GM18861 (cell line): ENCODE results near the gene TRIM63.

Source experiments
- ATAC-seq: cut with Tn5 transposase; IDR thresholded peaks from one replicate; pipeline ENCODE4 v1.9.1; 2021; ENCODE audit not compliant: unreplicated experiment

TRIM63 gene

GRCh38 chr1:26035959-26036755 is 31.3 kb downstream of the TRIM63 start:
- ATAC-seq, result peak; percentile 55

- ATAC-seq, result peak; percentile 74
Measured at GRCh38 chr1:26035203-26035958, 32.0 kb downstream of the TRIM63 start.

GRCh38 chr1:26034504-26035202 is 32.8 kb downstream of the TRIM63 start:
- ATAC-seq, result no peak

- ATAC-seq, result no peak
Measured at GRCh38 chr1:26032656-26033357, 34.6 kb downstream of the TRIM63 start.

GRCh38 chr1:26031611-26032220 is 35.7 kb downstream of the TRIM63 start:
- no peak for ATAC-seq

GRCh38 chr1:26031196-26031595 is 36.2 kb downstream of the TRIM63 start:
- ATAC-seq, result no peak

- ATAC-seq, result no peak
Measured at GRCh38 chr1:26029864-26030481, 37.5 kb downstream of the TRIM63 start.

- no peak for ATAC-seq
Measured at GRCh38 chr1:26029054-26029863, 38.2 kb downstream of the TRIM63 start.

- ATAC-seq, result no peak
Measured at GRCh38 chr1:26028490-26028980, 38.9 kb downstream of the TRIM63 start.

GRCh38 chr1:26027716-26028489 is 39.5 kb downstream of the TRIM63 start:
- ATAC-seq, result no peak

- ATAC-seq, result no peak
Measured at GRCh38 chr1:26025517-26025916, 41.9 kb downstream of the TRIM63 start.

GRCh38 chr1:26025060-26025459 is 42.4 kb downstream of the TRIM63 start:
- ATAC-seq, result no peak

- no peak for ATAC-seq
Measured at GRCh38 chr1:26023826-26024225, 43.6 kb downstream of the TRIM63 start.

- ATAC-seq, result no peak
Measured at GRCh38 chr1:26023009-26023408, 44.4 kb downstream of the TRIM63 start.

GRCh38 chr1:26022404-26022779 is 45.0 kb downstream of the TRIM63 start:
- ATAC-seq, result no peak

GRCh38 chr1:26021647-26022403 is 45.6 kb downstream of the TRIM63 start, which contains the start of gene EXTL1:
TSS of gene EXTL1 (plus strand) at chr1:26021775. CDS start at chr1:26022647, 872 bp downstream.
- ATAC-seq, result no peak

- ATAC-seq, result no peak
Measured at GRCh38 chr1:26020941-26021646, 46.3 kb downstream of the TRIM63 start.
